IMR-90 (cell line): ENCODE measurements around the gene ITPKA. TPM values are rescaled to one million over a fixed set of nuclear protein-coding genes. Genes with fewer than 3 reads are reported as not detected.

Source experiments
- ATAC-seq: fragments of 200-7000 bp; cut with Tn5 transposase; 2 replicates; pipeline ENCODE4 v1.9.1; 2020; ENCODE audit warnings: low read depth, mild to moderate bottlenecking, moderate library complexity
- BruUV-seq: library from RNA; stranded (reverse); fragments of 400-500 nt; replicated peaks from 2 replicates; lab custom pipeline; 2021; lab: Mats Ljungman, UMichigan
- CTCF ChIA-PET: fragments of 300-600 bp; formaldehyde crosslinking; extraction: SDS; loops from one replicate; lab custom pipeline; 2021; ENCODE audit warnings: antibody characterized with exemption; lab: Yijun Ruan, JAX
- POLR2A ChIA-PET: fragments of 300-600 bp; sonication (Branson Sonifier 250); formaldehyde crosslinking; loops from one replicate; lab custom pipeline; 2022; ENCODE audit warnings: antibody characterized with exemption; ENCODE audit not compliant: unreplicated experiment; lab: Charles Lee
- DNase-seq: peaks from one replicate; pipeline ENCODE4 v3.0.0; 2013
- H2AFZ ChIP-seq: replicated peaks from 2 replicates; pipeline ENCODE3; 2013; ENCODE audit warnings: low read length, mild to moderate bottlenecking; ENCODE audit not compliant: poor library complexity
- H2AK5ac ChIP-seq: 2 replicates; pipeline ENCODE4 v1.6.1; 2013; ENCODE audit warnings: low read depth, low read length, inconsistent platforms
- H2AK9ac ChIP-seq: replicated peaks from 2 replicates; pipeline ENCODE3; 2013; ENCODE audit warnings: mild to moderate bottlenecking, low read depth, low read length, moderate library complexity; ENCODE audit not compliant: poor library complexity
- H2BK120ac ChIP-seq: 2 replicates; pipeline ENCODE4 v1.6.1; 2013; ENCODE audit warnings: low read depth, low read length, inconsistent platforms
- H2BK15ac ChIP-seq: 3 replicates; pipeline ENCODE4 v1.6.1; 2013; ENCODE audit warnings: low read depth, low read length, inconsistent platforms
- H2BK20ac ChIP-seq: 2 replicates; pipeline ENCODE4 v1.6.1; 2013; ENCODE audit warnings: low read depth, mild to moderate bottlenecking, inconsistent platforms, low read length, moderate library complexity
- H2BK5ac ChIP-seq: 2 replicates; pipeline ENCODE4 v1.6.1; 2013; ENCODE audit warnings: mild to moderate bottlenecking, low read depth, low read length, inconsistent platforms; ENCODE audit not compliant: poor library complexity, severe bottlenecking
- H3K14ac ChIP-seq: replicated peaks from 2 replicates; pipeline ENCODE4 v1.6.1; 2013; ENCODE audit warnings: low read depth, low read length, inconsistent platforms
- H3K18ac ChIP-seq: 2 replicates; pipeline ENCODE4 v1.6.1; 2013; ENCODE audit warnings: low read depth, low read length, control low read depth
- H3K23ac ChIP-seq: 2 replicates; pipeline ENCODE4 v1.6.1; 2013; ENCODE audit warnings: low read depth, low read length, inconsistent platforms
- H3K27ac ChIP-seq: 2 replicates; pipeline ENCODE4 v1.5.1; 2013; ENCODE audit warnings: mild to moderate bottlenecking, control low read depth, low read length; ENCODE audit not compliant: insufficient read depth
- H3K27me3 ChIP-seq: 2 replicates; pipeline ENCODE4 v1.6.1; 2013; ENCODE audit warnings: low read length; ENCODE audit not compliant: control insufficient read depth, insufficient read depth
- H3K36me3 ChIP-seq: 2 replicates; pipeline ENCODE4 v1.6.1; 2013; ENCODE audit warnings: low read length, mixed read lengths; ENCODE audit not compliant: control insufficient read depth, insufficient read depth
- H3K4ac ChIP-seq: 2 replicates; pipeline ENCODE4 v1.6.1; 2013; ENCODE audit warnings: low read depth, low read length, inconsistent platforms
- H3K4me1 ChIP-seq: 2 replicates; pipeline ENCODE4 v1.6.1; 2013; ENCODE audit warnings: low read length, mixed read lengths; ENCODE audit not compliant: control insufficient read depth, insufficient read depth
- H3K4me2 ChIP-seq: 2 replicates; pipeline ENCODE4 v1.6.1; 2013; ENCODE audit warnings: low read depth, mild to moderate bottlenecking, control low read depth, low read length, moderate library complexity
- H3K4me3 ChIP-seq: 2 replicates; pipeline ENCODE4 v1.5.1; 2013; ENCODE audit warnings: low read depth, mild to moderate bottlenecking, control low read depth, low read length, moderate library complexity; ENCODE audit not compliant: insufficient read depth
- H3K56ac ChIP-seq: 2 replicates; pipeline ENCODE4 v1.6.1; 2013; ENCODE audit warnings: low read length, inconsistent platforms; ENCODE audit not compliant: insufficient read depth; ENCODE audit errors: extremely low read depth
- H3K79me1 ChIP-seq, 2 experiments: 2 replicates each; pipeline ENCODE4 v1.6.1; 2013; ENCODE audit warnings: low read length in 2 of 2, inconsistent platforms in 1 of 2, low read depth in 1 of 2
- H3K9ac ChIP-seq: 2 replicates; pipeline ENCODE4 v1.6.1; 2013; ENCODE audit warnings: low read depth, low read length, control low read depth
- H3K9me1 ChIP-seq: 2 replicates; pipeline ENCODE4 v1.6.1; 2013; ENCODE audit warnings: low read length, inconsistent platforms; ENCODE audit not compliant: insufficient read depth
- H3K9me3 ChIP-seq: 2 replicates; pipeline ENCODE4 v1.6.1; 2013; ENCODE audit warnings: low read length; ENCODE audit not compliant: control insufficient read depth, insufficient read depth
- H4K20me1 ChIP-seq: 2 replicates; pipeline ENCODE4 v1.6.1; 2013; ENCODE audit warnings: low read length, inconsistent platforms; ENCODE audit not compliant: insufficient read depth
- H4K5ac ChIP-seq: 2 replicates; pipeline ENCODE4 v1.6.1; 2013; ENCODE audit warnings: mild to moderate bottlenecking, low read depth, low read length, control low read depth
- H4K8ac ChIP-seq, 2 experiments: 2 replicates each; pipeline ENCODE4 v1.6.1; 2013; ENCODE audit warnings: low read depth in 2 of 2, low read length in 2 of 2, control low read depth in 1 of 2, inconsistent platforms in 1 of 2
- H4K91ac ChIP-seq: 2 replicates; pipeline ENCODE4 v1.6.1; 2013; ENCODE audit warnings: low read depth, low read length, inconsistent platforms; ENCODE audit not compliant: insufficient read depth
- BHLHE40 ChIP-seq: fragments of 150-350 bp; IDR thresholded peaks from 2 replicates; pipeline ENCODE4 v1.6.1; 2016; ENCODE audit warnings: mild to moderate bottlenecking, low read depth, low read length
- CEBPB ChIP-seq: IDR thresholded peaks from 2 replicates; pipeline ENCODE4 v1.6.1; 2012; ENCODE audit warnings: low read depth, low read length, improper control_type of control experiment
- CTCF ChIP-seq: conservative IDR thresholded peaks from 2 replicates; pipeline ENCODE4 v1.5.1; 2012; ENCODE audit warnings: mild to moderate bottlenecking, low read depth, low read length, improper control_type of control experiment
- ELK1 ChIP-seq: fragments of 150-350 bp; IDR thresholded peaks from 2 replicates; pipeline ENCODE4 v1.6.1; 2016; ENCODE audit warnings: low read depth, mild to moderate bottlenecking, low read length, moderate library complexity, borderline replicate concordance
- FOS ChIP-seq: fragments of 150-350 bp; IDR thresholded peaks from 2 replicates; pipeline ENCODE4 v1.6.1; 2016; ENCODE audit warnings: low read depth, low read length
- NFE2L2 ChIP-seq: fragments of 150-350 bp; IDR thresholded peaks from 2 replicates; pipeline ENCODE4 v1.6.1; 2016; ENCODE audit warnings: low read depth, mild to moderate bottlenecking, low read length
- POLR2A ChIP-seq: IDR thresholded peaks from 2 replicates; pipeline ENCODE4 v1.6.1; 2012; ENCODE audit warnings: mild to moderate bottlenecking, low read depth, low read length
- RAD21 ChIP-seq: IDR thresholded peaks from 2 replicates; pipeline ENCODE4 v1.6.1; 2012; ENCODE audit warnings: low read length, improper control_type of control experiment
- SMC3 ChIP-seq: fragments of 150-350 bp; IDR thresholded peaks from 2 replicates; pipeline ENCODE4 v1.6.1; 2016; ENCODE audit warnings: low read depth, mild to moderate bottlenecking, antibody characterized with exemption, low read length, moderate library complexity
- USF2 ChIP-seq: fragments of 150-350 bp; IDR thresholded peaks from 2 replicates; pipeline ENCODE4 v1.6.1; 2017; ENCODE audit warnings: mild to moderate bottlenecking, antibody characterized with exemption, low read length, low read depth
- WGBS, 2 experiments: methylation state at CpG; one replicate each; pipeline versions ENCODE4 v1.1.5 to v1.1.7; 2013; ENCODE audit warnings: missing lambda C conversion rate in 2 of 2; ENCODE audit not compliant: insufficient read length in 1 of 2; ENCODE audit errors: extremely low coverage in 2 of 2; 5-methylcytosine and 5-hydroxymethylcytosine counted together
- dilution Hi-C: fragments of 300-500 bp; cut with HindIII; formaldehyde crosslinking; loops from one replicate; pipeline ENCODE4 v1.14.3; 2018; ENCODE audit warnings: low sequenced_read_pairs; ENCODE audit not compliant: unreplicated experiment
- in situ Hi-C: fragments of 300-500 bp; cut with MboI; formaldehyde crosslinking; loops from 3 replicates; pipeline ENCODE4 v1.14.3; 2019; ENCODE audit warnings: low sequenced_read_pairs, inconsistent platforms, mixed read lengths
- intact Hi-C: fragments of 100-400 bp; cut with micrococcal nuclease; formaldehyde crosslinking; loops from 2 replicates; pipeline ENCODE4 v1.10.0; 2022
- polyA plus RNA-seq, 3 experiments: library from polyadenylated mRNA; depleted of rRNA; stranded (reverse); fragments of >200 nt; gene quantifications; 2 replicates each; pipeline ENCODE4 v1.2.3, GENCODE V29; 2012; ENCODE audit warnings: low replicate concordance in 1 of 3
- total RNA-seq: library from RNA; depleted of rRNA; stranded (reverse); fragments of >200 nt; gene quantifications from 2 replicates; pipeline ENCODE4 v1.2.3, GENCODE V29; 2012

ITPKA gene
- total and polyA plus RNA-seq, 2 of the 4 experiments (the other 2 are of a cell fraction) = 1.1 to 1.8 TPM

GRCh38 chr15:41494922-41495735 lies 1.5 kb downstream of the ITPKA start (continued):
- no peak for TF ChIP-seq CEBPB

GRCh38 chr15:41495736-41496599 lies 2.3 kb downstream of the ITPKA start:
- H3K4me1 ChIP-seq = peaks cover 15% of the 10 kb centered on the region
- no TSS peak for BruUV-seq
- H3K9me1 ChIP-seq = peaks cover 21% of the 10 kb centered on the region
- no peak overlapping the region for H3K4me2 ChIP-seq
- in situ Hi-C loops = no loop called here
- no peak overlapping the region for H2BK20ac ChIP-seq
- H4K8ac ChIP-seq = no peak overlapping the region
- peaks cover 9% of the 10 kb centered on the region for H3K27me3 ChIP-seq
- intact Hi-C loops = no loop called here
- no peak overlapping the region for H2BK15ac ChIP-seq
- no peak overlapping the region for H3K4me3 ChIP-seq
- dilution Hi-C loops = no loop called here
- peak overlapping the region; percentile 52 for H2AFZ ChIP-seq
- no peaks in the 10 kb centered on the region for H3K36me3 ChIP-seq
- H3K27ac ChIP-seq = no peak overlapping the region
- no peak overlapping the region for H4K91ac ChIP-seq
- no peak overlapping the region for H3K56ac ChIP-seq
- H3K9me3 ChIP-seq = no peaks in the 10 kb centered on the region
- H2BK5ac ChIP-seq = no peak overlapping the region
- no peak overlapping the region for H3K9ac ChIP-seq
- DNase-seq = no peak
- no peak overlapping the region for H3K14ac ChIP-seq
- peak overlapping the region; percentile 47 for H2AK9ac ChIP-seq
- no peak for ATAC-seq
- H4K5ac ChIP-seq = no peak overlapping the region
- H4K20me1 ChIP-seq = no peaks in the 10 kb centered on the region
- peaks cover 0 to 9% of the 10 kb centered on the region in 2 experiments; a peak in 2 of 4 replicates for H3K79me1 ChIP-seq
- no peak overlapping the region for H3K18ac ChIP-seq
- WGBS, 2 experiments = 60% methylated on average over 39 of the region's 59 CpGs; no CpG with 5 or more reads in 1 of the 2 experiments
- H2AK5ac ChIP-seq = no peak overlapping the region
- H3K23ac ChIP-seq = no peak overlapping the region
- no peak overlapping the region for H2BK120ac ChIP-seq
- H3K4ac ChIP-seq = no peak overlapping the region
- CTCF ChIA-PET = interaction anchor here (0.7 kb wide), 1 partner anchor 30 kb away, joined by 4 read pairs; no protein-coding TSS in a partner anchor
- POLR2A ChIA-PET = no interaction called here
- TF ChIP-seq SMC3 (no peak), POLR2A (no peak), BHLHE40 (no peak), NFE2L2 (no peak), CEBPB (no peak), FOS (no peak), RAD21 (no peak), CTCF (no peak), USF2 (no peak), ELK1 (no peak)
